ENCODE data around the gene PAX1. TPM values are rescaled to one million over a fixed set of nuclear protein-coding genes. Genes with fewer than 3 reads are reported as not detected.

Gene PAX1
- total RNA-seq, 1 donor = under 0.01 TPM

DNA sequence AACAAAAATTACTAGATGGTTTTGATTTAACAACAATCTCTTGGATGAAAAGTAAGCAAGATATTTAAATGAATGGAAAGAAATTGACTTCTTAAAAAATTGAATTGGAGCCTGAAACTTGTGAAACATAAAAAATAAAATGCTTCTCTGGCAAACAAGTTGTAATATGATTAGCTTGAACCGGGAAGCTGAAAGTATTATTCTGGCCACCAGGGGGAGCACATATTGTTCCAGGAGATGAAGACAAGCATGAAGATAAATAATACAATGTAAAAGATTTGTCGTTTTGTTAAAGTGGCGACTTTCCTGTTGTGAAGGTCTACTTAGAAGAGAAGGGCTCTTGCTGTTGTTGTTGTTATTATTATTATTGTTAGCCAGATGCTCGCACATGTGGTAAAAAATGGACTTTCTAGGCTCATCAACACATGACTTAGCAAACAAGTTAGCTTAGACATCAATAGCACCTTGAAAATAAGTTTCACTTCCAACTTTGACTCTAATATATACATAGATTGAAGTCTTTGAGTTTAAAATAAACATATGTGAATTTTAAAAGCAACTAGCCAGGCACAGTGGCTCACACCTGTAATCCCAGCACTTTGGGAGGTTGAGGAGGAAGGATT, 14.2 kb downstream of the PAX1 start:
- no peaks in the 10 kb centered on the region for H4K20me1 ChIP-seq (ENCODE audit: insufficient read depth, low read length)
- H2AFZ ChIP-seq (ENCODE audit: low read length) = peak overlapping the region; percentile 2
- peak; percentile 78 for DNase-seq (ENCODE audit: insufficient read length, low spot score, missing footprints)
- no peaks in the 10 kb centered on the region for H3K36me3 ChIP-seq (ENCODE audit: insufficient read depth, low read length)
- no peak overlapping the region for H3K4me3 ChIP-seq (ENCODE audit: insufficient read depth, low read length)
- H3K79me2 ChIP-seq (ENCODE audit: insufficient read depth, low read length) = no peaks in the 10 kb centered on the region
- TF ChIP-seq, protein P1, sequence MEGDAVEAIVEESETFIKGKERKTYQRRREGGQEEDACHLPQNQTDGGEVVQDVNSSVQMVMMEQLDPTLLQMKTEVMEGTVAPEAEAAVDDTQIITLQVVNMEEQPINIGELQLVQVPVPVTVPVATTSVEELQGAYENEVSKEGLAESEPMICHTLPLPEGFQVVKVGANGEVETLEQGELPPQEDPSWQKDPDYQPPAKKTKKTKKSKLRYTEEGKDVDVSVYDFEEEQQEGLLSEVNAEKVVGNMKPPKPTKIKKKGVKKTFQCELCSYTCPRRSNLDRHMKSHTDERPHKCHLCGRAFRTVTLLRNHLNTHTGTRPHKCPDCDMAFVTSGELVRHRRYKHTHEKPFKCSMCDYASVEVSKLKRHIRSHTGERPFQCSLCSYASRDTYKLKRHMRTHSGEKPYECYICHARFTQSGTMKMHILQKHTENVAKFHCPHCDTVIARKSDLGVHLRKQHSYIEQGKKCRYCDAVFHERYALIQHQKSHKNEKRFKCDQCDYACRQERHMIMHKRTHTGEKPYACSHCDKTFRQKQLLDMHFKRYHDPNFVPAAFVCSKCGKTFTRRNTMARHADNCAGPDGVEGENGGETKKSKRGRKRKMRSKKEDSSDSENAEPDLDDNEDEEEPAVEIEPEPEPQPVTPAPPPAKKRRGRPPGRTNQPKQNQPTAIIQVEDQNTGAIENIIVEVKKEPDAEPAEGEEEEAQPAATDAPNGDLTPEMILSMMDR (IDR thresholded peaks at IDR 0.05; ENCODE audit: extremely low read depth, low read depth, low read length) = peak; percentile 82
- H3K27me3 ChIP-seq (ENCODE audit: insufficient read depth, low read length) = no peaks in the 10 kb centered on the region
- no peaks in the 10 kb centered on the region for H3K4me1 ChIP-seq (ENCODE audit: insufficient read depth, low read length)
- H3K4me2 ChIP-seq (ENCODE audit: insufficient read depth, low read length) = no peak overlapping the region
- H3K9me3 ChIP-seq (ENCODE audit: low read depth, low read length) = no peaks in the 10 kb centered on the region
- H3K27ac ChIP-seq (ENCODE audit: low read depth, low read length) = no peak overlapping the region

DNA sequence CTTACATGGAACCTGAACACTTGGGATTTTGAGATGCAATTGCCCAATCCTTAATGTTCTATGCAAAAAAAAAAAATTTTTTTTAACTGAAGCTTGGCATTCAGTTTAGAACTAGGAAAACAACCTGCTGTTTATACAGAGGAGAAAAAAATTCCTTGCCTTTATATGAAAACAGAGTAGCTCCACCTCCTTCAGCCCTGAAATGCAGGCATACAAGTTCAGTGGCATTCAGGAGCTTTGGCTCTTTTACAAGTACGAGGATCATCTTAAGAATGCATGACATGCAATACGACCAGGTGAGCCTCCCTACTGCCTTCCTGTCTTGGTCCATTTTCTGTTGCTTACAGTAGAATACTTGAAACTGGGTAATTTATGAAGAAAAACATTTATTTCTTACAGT, 20.4 kb downstream of the PAX1 start:
- no peak overlapping the region for H3K4me3 ChIP-seq (ENCODE audit: insufficient read depth, low read length)
- no peak overlapping the region for H2AFZ ChIP-seq (ENCODE audit: low read length)
- H3K4me1 ChIP-seq (ENCODE audit: insufficient read depth, low read length) = no peaks in the 10 kb centered on the region
- no peaks in the 10 kb centered on the region for H3K36me3 ChIP-seq (ENCODE audit: insufficient read depth, low read length)
- H3K9me3 ChIP-seq (ENCODE audit: low read depth, low read length) = no peaks in the 10 kb centered on the region
- no peaks in the 10 kb centered on the region for H3K27me3 ChIP-seq (ENCODE audit: insufficient read depth, low read length)
- no peak for DNase-seq (ENCODE audit: insufficient read length, low spot score, missing footprints)
- no peak overlapping the region for H3K4me2 ChIP-seq (ENCODE audit: insufficient read depth, low read length)
- H3K79me2 ChIP-seq (ENCODE audit: insufficient read depth, low read length) = no peaks in the 10 kb centered on the region
- TF ChIP-seq, protein P1 (IDR thresholded peaks at IDR 0.05; ENCODE audit: extremely low read depth, low read depth, low read length) = no peak
- H3K27ac ChIP-seq (ENCODE audit: low read depth, low read length) = no peak overlapping the region
- H4K20me1 ChIP-seq (ENCODE audit: insufficient read depth, low read length) = no peaks in the 10 kb centered on the region

DNA sequence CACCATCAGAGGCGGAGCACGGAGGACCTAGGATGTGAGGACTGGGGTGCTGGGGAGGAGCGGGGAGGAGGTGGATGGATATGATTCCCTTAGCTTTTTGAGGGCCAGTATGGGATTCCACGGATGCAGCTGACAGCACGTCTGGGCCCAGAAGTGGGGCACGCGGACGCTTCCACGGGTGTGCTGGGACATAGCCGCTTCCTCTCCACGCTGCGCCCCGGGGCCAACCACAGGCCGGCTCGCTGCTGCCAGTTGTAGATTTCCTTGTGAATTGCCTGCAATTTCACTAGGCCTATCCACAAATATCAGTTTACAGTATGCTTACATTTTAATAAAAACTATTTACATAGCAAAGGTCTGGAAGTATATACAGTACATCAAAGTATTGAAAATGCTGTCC, 23.9 kb downstream of the PAX1 start:
- no peaks in the 10 kb centered on the region for H3K36me3 ChIP-seq (ENCODE audit: insufficient read depth, low read length)
- no peaks in the 10 kb centered on the region for H3K27me3 ChIP-seq (ENCODE audit: insufficient read depth, low read length)
- no peak overlapping the region for H3K4me2 ChIP-seq (ENCODE audit: insufficient read depth, low read length)
- no peak overlapping the region for H3K4me3 ChIP-seq (ENCODE audit: insufficient read depth, low read length)
- no peak overlapping the region for H2AFZ ChIP-seq (ENCODE audit: low read length)
- TF ChIP-seq, protein P1 (IDR thresholded peaks at IDR 0.05; ENCODE audit: extremely low read depth, low read depth, low read length) = no peak
- no peaks in the 10 kb centered on the region for H3K9me3 ChIP-seq (ENCODE audit: low read depth, low read length)
- no peaks in the 10 kb centered on the region for H3K79me2 ChIP-seq (ENCODE audit: insufficient read depth, low read length)
- no peak overlapping the region for H3K27ac ChIP-seq (ENCODE audit: low read depth, low read length)
- H4K20me1 ChIP-seq (ENCODE audit: insufficient read depth, low read length) = no peaks in the 10 kb centered on the region
- no peak for DNase-seq (ENCODE audit: insufficient read length, low spot score, missing footprints)
- H3K4me1 ChIP-seq (ENCODE audit: insufficient read depth, low read length) = no peaks in the 10 kb centered on the region

DNA sequence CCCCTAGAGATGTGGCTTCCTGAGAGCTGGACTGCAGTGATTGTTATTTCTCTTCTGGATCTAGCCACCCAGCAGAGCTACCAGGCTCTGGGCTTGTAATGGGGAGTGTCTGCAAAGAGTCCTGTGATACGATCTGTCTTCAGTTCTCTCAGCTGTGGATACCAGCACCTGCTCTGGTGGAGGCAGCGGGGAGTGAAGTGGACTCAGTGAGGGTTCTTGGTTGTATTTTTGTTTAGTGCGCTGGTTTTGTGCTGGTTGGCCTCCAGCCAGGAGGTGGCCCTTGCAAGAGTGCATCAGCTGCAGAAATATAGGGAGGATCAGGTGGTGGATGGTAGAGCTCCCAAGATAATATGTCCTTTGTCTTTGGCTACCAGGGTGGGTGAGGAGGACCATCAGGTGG, 33.7 kb downstream of the PAX1 start:
- Histone ChIP-seq H3K27ac (ENCODE audit: low read depth, low read length) (no peak overlapping the region), H2AFZ (ENCODE audit: low read length) (no peak overlapping the region), H3K9me3 (ENCODE audit: low read depth, low read length) (no peaks in the 10 kb centered on the region), H3K27me3 (ENCODE audit: insufficient read depth, low read length) (no peaks in the 10 kb centered on the region), H3K4me3 (ENCODE audit: insufficient read depth, low read length) (no peak overlapping the region), H3K4me2 (ENCODE audit: insufficient read depth, low read length) (no peak overlapping the region), H3K36me3 (ENCODE audit: insufficient read depth, low read length) (no peaks in the 10 kb centered on the region), H3K4me1 (ENCODE audit: insufficient read depth, low read length) (no peaks in the 10 kb centered on the region), H3K79me2 (ENCODE audit: insufficient read depth, low read length) (no peaks in the 10 kb centered on the region), H4K20me1 (ENCODE audit: insufficient read depth, low read length) (no peaks in the 10 kb centered on the region)
- TF ChIP-seq, protein P1 (IDR thresholded peaks at IDR 0.05; ENCODE audit: extremely low read depth, low read depth, low read length) = no peak
- no peak for DNase-seq (ENCODE audit: insufficient read length, low spot score, missing footprints)
